ENCODE data around the gene ATXN7L1. TPM values are rescaled to one million over a fixed set of nuclear protein-coding genes. Genes with fewer than 3 reads are reported as not detected.
"Not testable (repeated sequence)": the region's sequence is repeated elsewhere in the genome, so short reads cannot be mapped to it uniquely, and the experiment has no call there.

ATXN7L1 gene
- total RNA-seq, 1 donor from 2014 or later, result 10.1 TPM

DNA sequence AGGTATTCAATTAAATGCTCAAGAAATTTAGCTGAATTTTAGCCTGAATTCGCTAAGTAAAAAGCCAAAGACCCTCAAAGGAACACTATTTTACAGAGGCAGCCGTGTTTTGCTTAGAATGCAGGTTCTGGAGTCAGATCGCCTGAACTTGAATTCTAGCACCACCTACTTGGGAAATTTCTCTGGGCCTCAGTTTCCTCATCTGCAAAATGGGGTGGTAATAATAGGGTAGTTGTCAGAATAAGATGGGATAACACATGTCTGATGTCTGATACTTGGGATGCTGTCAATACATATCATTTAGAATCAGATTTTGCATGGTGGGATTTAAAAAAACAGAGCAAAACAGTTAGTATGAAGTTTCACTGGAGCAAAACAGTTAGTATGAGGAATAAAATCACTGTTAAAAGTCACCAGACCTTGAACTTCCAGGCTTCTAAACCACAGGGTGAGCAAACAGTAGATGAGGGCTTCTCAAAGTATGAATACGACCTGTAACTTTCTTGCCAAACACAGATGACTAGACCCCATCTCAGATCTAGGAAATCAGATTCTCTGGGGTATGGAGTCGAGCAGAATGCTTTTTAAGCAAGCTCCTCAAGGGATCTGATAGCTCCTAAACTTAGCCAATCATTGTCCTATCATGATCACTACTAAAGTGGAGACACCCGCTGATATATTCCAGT is 75.4 kb downstream of the ATXN7L1 start:
- DNase-seq, result no peak

DNA sequence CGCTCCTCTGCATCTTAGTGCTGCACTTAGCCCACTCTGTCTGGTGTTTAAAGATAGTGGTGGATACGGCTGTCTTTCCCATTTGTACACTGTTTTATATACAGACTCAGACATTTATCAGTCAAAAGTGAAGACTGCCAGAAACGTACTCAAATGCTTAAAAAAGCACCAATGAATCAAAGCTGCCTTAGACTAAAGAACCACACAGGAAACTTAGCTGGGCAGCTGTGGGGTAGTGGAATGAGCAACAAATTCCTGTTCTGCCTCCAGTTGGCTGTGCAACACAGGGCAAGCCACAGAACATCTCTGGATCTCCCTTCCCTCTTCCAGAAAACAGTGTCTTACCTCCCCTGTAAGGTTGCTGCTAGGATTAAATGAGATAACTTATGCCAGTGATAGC is 76.0 kb downstream of the ATXN7L1 start:
- DNase-seq, result no peak

DNA sequence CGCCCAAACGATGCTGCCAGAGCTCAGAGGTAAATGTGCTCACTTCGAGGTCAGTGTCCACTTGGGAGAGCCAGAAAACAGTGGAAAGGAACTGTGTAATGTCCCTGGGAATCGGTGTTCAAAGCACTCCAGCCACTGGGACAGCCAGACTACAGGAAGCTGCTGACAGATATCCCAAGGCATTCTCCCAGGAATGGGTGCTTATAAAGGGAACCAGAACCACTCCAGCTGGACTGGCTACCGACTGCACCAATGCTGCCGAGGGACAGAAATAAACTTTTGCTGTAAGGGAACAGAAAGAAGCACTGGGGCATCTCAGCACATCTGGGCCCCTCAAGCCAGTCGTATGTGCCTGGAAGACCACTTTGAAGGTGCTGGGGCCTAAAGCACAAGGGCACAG is 76.7 kb downstream of the ATXN7L1 start:
- DNase-seq, result no peak

DNA sequence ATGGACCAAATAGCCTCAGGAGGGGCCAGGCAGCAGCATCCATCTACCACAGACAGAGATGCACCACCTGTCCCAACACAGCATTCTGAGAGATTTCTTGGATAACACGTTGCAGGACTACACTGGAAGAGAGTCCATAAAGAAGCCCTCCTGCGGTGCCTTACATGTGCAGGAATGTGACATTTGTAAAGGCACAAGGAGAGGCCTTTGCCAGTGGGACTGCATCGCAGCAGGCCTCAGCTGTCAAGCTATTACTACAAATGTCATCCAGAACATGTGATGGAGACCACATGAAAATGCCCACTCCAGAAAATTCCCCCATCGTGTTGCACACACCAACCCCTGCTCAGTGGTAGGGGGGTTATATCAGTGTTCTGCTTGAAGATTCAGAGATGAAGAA is 77.4 kb downstream of the ATXN7L1 start:
- DNase-seq, result no peak

DNA sequence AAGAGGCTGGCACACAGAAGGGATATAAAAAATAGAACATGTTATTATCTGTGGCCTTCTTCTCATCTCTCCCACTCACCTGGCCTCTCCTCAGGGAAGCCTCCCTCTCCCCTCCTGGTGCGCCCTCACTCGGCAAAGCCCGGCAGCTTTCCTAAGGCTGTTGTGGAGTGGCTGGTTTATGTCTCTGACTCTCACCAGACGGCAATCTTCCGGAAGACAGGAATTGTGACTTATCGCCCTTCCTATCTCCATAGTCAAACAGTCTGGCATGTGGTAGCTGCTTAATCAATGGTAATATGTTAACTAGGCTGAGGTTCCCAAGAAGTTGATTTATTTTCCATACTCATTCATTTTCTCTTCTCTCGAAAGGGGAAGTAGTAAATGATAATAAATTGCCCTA is 78.7 kb downstream of the ATXN7L1 start:
- no peak for DNase-seq

DNA sequence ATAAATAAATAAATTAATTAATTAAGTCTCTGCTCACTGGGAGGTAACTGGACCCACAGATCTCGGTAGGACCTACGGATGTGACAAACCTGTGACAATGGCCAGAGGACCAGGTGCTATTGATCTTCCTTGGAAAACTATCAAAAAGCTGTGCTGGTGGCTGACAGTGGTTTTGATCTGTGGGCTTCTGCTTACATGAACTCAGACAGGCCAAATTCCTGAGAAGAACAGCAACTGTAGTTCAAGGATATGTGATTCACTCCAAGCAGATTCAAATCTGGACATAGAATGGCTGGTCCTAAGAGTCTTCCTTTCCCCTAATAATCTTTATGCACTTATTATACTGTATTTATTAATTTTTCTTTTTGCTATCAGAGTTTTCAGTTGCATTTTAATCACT is 80.0 kb downstream of the ATXN7L1 start:
- no peak for DNase-seq

DNA sequence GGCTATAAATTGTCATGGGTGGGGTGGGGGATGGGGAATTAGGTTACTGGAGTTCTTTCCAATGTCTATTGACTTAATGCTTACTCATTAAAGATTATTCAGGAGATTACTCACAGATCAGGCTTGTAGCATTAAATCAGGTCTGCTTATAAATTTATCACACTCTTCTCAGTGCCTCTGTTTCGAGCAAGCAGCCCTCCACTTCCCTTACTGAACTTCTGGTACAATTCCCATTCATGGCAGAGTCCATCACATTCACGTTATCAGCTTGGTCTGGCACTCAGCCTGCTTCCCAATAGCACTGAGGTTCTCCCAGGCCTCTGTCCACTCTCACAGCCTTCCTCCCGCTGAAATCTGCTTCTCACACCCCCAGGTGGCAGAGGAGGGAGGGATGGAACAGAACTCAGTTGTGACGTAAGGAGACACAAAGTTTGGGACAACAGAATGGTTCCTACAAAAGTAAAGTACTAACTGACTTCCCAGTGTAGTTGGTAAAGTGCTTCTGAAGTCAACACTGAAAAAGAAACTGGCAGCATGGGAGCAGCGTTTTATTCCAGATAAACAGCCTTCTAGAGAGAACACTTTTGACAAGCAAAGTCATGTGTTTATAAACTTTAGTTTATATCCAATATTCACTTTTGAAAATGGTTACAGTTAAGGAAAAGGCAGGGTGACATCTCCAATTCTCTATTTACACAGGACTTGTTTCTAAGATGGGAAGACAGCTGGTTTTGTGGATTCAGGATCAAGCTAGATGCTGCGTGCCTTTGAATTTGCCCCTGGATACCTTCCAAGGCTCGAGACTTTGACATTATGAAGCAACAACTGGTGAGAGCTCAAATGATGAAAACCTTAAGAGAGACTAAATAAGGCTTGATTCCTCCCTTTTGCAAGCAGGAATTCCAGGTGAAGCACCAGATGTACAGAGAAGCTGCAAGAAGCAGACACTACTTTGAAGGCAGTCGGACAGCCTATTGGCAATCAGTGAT is 81.4 kb downstream of the ATXN7L1 start:
- no peak for DNase-seq

DNA sequence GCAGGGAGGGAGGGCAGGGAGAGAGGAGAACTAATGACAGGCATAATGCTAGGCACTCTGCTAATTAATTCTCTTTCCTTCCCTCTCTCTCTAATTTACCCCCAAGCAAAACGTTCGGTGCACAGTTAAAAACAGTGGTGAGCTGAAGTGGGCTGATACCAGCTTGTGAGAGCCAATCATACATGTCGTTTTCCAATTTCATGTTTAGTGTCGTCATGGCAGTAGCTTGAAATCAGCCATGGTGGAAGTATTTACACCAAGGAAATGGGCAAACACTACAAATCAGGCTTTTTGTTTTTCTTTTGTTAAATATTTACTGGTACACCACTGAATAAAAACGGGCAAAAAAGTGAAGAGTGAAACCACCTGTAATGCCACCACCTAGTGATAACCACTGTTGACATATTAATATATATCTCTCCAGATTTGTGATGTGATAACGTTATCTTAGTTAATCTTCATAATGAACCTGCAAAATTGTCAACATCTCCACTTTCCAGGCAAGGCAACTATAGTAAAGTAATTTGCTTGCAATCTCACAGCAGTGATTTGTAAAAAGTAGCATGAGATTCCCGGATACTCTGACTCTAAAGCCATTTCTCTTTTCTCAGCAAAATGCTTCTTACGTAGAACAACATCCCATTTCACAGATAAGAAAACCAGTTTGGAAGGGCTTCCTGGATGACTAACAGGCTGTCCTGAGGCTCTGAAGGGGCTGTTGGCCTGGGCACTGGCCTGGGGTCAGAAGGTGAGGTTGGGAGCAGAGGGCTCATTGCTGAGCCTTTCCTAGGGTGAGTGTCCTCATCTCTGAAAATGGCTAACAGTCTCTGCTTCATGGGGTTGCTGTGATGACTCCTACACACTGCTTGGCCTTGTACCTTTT is 83.7 kb downstream of the ATXN7L1 start:
- DNase-seq, result no peak

DNA sequence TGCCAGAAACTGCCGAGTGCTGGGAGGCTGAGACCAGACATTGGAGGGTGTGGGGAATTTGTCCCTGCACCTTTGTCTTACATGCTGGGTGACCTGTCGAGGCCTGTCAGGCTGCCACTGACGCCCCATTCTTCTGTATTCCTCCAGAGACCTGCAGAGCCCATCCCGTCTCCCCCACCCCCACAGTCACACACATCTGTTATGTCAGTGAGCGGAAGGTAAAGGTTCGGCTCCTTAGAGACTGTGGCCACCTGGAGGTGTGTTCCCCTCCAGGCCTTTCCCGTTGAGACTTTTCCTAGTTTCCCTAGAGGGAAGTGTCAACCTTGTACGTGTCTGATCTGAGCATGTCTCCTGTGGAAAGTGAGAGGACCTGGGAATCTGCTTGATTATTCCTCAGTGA is 84.5 kb downstream of the ATXN7L1 start:
- no peak for DNase-seq

DNA sequence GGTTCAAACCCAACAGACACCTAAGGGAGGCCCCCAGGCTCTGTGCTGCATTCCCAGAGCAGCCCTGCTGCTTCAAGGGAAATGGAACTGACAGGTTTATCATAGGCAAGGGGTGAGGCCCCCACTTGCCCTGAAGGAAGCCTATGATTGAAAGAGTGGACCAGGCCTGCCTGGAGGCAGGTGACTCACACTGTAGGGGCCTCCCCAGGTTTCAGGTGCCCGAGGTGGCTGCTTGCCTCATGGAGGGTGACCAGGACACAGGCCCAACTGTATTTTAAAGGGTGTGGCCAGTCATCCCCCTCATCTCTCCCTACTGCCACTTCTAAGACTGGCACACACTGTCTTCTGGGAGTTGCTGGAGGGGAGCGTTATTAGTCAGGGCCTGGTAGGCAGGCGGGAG is 85.4 kb downstream of the ATXN7L1 start:
- DNase-seq, result no peak

DNA sequence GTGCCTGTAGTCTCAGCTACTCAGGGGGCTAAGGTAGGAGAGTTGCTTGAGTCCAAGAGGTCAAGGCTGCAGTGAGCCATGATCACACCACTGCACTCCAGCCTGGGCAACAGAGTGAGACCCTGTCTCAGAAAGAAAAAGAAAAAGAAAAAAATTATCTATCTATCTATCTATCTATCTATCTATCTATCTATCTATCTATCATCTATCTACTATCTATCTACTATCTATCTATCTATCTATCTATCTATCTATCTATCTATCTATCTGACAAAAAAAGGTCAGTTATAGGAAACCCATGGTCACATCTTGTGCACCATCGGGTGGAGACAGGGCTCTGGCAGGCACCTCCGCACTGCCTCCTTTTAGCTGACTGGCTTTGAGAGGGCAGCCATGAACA is 85.9 kb downstream of the ATXN7L1 start:
- DNase-seq, result not testable (repeated sequence)

DNA sequence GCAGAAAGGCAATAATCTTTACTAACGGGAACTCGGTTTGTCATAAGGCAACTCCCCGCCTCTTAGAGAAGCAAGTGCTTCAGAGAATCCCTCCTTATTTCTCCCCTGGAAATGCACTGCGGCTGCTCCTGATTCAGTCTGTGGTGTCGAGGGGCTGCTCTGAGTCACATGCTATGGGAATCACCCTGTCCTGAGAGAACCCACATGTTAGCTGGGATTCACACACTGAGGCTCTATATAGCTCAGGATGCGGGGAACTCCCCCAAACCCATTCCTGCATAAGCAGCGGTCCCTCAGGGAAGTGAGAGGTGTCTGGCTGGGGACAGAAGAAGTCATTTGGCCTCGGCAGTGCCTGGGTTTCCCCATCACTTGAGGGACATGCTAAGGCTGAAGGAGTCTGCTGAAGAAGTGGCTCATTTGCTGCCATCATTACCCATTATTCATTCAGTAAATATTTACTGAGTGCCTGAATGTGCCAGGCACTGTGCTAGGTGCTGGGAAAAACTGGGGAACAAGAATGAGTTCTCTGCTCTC is 87.5 kb downstream of the ATXN7L1 start:
- no peak for DNase-seq

DNA sequence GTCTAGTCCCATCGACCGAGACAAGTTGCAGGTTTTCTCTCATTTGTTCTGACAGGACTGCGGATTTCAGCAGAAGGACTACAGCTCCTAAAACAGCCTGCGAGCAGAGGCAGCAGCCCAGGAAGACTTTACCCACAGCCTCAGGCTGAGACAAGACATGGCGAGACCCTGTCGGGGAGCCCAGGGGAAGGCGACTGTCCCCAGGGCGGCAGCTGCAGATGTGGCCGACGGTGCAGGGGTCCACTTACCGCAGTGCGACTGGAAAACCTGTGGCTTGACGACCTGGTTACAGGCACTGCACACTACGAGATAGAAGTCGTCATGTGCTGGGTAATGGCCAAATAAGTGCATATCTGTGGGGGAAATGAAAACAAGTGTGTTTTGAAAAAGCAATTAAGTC is 88.0 kb downstream of the ATXN7L1 start:
- no peak for DNase-seq

DNA sequence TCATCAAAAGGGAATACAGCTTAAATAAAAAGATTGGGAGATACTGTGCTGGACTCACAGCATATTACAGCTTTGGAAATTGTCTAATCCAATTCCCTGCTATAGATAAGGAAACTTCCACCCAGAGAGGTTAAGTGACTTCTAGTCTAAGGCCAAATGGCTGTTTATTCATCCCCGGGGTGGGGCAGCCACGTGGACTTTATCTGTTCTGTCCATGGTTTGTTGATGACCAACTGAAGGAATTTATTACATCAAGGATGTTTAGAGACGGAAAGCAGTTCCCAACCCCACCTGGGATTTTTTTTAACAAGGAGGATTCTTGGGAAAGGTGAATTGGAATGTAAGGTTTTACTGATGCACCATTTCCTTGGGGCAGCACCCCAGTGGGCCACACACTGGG is 88.6 kb downstream of the ATXN7L1 start:
- no peak for DNase-seq

DNA sequence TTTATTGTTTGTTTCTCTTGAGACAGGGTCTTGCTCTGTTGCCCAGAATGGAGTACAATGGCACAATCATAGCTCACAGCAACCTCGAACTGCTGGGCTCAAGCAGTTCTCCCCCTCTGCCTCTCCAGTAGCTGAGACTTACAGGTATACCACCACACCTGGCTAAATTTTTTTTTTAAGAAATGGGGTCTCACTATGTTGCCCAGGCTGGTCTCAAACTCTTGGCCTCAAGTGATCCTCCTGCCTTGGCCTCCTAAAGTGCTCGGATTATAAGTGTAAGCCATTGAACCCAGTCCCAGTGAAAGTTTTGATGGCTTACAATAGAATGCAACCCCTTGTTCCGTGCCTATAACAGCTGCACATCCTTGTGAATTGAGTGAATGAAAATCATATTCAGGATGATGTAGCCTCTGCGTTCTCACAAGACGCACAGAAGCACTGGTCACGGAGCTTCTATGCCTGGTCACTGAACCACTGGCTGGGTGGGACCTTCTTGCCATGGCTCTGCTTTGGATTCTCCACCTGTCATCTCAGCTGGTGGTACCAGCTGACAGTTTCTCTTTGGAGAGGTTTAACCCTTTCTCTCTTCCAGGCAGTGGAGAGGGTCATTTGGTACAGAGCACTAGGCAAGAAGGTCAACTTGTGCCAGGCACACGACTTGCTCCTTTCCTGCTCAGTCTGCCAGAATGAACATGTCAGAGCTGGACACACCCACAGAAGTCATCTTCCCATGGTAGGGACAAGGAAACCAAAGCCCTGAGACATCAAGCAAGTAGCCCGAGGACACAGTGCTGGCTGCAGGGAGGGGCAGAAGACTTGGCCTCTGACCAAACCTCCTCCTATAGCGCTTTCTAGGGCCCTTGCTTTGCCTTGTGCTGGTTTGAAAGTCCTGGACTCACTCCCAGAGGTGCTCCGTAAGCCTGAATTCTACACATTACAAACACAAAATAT is 89.6 kb downstream of the ATXN7L1 start:
- DNase-seq, result no peak

DNA sequence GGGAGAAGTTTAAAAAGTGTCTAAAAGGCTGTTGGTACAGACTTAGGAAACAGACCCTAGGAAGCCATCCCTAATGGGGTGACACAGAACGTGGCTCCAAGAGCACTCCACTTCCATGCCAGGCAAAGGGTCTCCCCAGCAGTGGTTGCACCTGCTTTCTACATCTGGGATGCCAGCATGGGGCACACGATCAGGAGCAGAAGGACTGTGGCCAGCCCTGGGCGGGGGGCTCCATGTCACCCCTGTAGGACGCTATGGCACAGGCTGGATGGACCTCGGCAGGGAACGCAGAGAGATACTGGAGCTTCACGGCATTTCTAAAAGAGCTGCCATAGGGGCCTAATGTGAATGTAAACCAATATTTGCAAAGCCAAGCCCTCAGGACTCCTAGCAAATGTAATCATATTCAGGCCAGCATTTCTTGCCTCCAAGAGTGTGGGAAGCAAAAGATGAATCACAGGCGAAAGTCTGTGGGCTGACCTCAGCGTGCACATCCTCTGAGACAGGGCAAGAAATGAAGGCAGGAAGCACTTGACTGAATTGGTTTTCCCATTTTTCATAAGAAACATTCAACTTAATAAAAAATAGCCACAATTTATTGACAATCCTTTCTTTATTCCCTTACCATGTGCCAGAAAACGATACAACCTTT is 93.9 kb downstream of the ATXN7L1 start:
- no peak for DNase-seq

DNA sequence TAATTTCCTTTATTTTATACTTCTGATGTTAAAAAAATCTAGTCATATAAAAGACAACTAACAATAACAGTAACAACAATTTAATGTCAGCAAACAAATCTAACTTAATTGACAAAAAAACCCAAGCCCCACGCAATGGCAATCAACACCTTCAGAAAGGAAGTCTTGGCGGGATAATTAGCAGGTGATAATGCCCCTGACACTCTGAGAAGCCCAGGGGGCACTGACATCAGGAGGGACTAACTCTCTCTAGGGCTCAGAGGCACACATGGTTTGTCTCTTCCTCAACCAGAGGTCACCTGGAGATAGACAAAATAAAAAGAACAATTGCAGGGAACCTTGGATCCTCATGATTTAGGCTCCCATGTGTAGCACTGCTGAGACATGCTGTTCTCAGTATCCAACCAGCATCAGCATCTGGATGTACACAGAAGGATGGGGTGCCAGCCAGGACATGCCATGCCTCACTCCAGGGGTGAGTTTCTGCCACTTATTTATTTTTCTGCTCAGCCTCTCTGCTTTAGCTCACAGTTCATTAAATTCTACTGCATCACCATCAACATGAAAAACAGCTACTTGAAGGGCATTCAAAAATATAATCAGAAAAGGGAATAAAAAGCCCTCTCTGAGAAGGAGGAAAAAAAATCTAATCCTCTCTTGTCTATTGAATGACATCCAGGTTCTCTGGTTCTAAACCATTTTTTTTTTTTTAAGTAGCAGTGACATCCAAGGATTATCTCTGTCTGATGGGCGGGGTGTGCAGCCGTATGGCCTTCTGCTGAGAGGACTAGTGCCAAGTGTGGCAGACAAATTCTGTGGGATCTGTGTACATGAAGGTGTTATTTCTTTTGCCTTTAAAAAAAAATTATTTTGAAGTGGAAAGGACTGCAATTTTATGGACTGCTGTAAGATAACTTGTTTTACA is 96.3 kb downstream of the ATXN7L1 start:
- no peak for DNase-seq

DNA sequence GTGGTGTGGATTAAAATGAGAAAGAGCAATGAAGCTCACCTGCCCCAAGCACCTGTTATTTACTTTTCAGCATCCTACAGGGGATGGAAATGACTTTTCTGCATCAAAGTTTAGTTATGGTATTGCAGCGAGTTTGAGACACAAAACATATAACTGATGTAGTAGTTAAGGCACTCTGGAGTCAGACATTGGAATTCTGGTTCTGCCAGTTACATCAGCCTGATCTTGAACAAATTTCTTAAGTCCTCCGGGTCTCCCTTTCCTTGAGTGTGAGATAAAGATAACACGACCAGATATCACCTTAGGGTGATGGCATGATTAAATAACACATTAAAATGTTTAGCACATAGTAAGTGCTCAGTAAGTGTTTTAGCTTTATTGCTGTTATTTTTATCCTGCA is 97.4 kb downstream of the ATXN7L1 start:
- no peak for DNase-seq

All from skin of body (tissue), 2 donors.